ENCODE results near the gene MYCBP. TPM values are rescaled to one million over a fixed set of nuclear protein-coding genes. Genes with fewer than 3 reads are reported as not detected.
"Not testable (repeated sequence)": the region's sequence is repeated elsewhere in the genome, so short reads cannot be mapped to it uniquely, and the experiment has no call there.

The MYCBP gene
- total and polyA plus RNA-seq, 11 donors: 3.0 to 26.2 (median 11.1) TPM

DNA sequence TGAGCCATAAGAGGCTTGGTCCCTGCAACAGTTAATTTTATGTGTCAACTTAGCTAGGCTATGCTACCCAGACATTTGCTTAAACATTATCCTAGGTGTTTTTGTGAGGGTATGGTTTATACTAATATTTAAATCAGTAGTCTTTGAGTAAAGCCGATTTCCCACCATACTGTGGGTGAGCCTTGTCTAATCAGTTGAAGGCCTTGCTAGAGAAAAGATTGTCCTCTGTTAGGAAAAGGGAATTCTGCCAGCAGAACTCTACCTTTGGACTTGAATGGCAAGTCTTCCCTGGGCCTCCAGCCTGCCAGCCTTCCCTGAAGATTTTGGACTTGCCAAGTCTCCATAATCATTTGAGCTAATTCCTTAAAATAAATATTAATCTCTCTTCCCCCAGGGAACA is 44.6 kb upstream of the MYCBP start:
- Histone ChIP-seq H3K36me3 (peaks cover 0 to 5% (median 0%) of the 10 kb centered on the region in 9 donors), H3K4me3 (no peak overlapping the region), H3K27me3 (no peaks in the 10 kb centered on the region), H3K4me1 (no peaks in the 10 kb centered on the region), H3K9me3 (no peaks in the 10 kb centered on the region), H3K27ac (no peak overlapping the region)
- no peak for TF ChIP-seq POLR2A (IDR thresholded peaks at IDR 0.05)
- TF ChIP-seq CTCF (IDR thresholded peaks at IDR 0.05): no peak
- DNase-seq: no peak
- intact Hi-C loops (cut with DNase I): no loop called here
- ATAC-seq: no peak
- WGBS, 4 donors: 88 to 98% (median 95%) methylated on average over 1 of the region's 1 CpG

DNA sequence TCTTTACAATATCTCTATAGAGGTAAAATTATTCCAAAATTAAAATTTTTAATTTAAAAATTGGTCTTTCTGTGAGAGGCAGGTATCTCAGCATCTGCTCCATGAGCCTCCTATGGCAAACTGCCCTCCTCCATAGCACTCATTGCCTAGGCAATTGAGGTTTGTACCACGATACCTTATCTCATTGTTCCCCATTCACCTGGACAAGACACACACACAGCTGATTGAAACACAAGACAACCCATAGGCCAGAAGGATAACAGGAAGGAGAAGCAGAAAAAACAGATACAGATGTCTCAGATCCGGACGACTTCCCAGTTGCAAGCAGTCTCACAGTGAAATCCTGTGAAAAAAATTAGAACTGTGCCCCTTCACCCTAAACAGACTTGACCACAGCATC is 44.2 kb upstream of the MYCBP start:
- no peaks in the 10 kb centered on the region for H3K27me3 ChIP-seq
- H3K36me3 ChIP-seq: peaks cover 0 to 5% (median 0%) of the 10 kb centered on the region in 9 donors
- no peaks in the 10 kb centered on the region for H3K9me3 ChIP-seq
- H3K4me1 ChIP-seq: no peaks in the 10 kb centered on the region
- ATAC-seq (no peak), DNase-seq (no peak)
- intact Hi-C loops (cut with DNase I): no loop called here
- no peak overlapping the region for H3K27ac ChIP-seq
- no peak overlapping the region for H3K4me3 ChIP-seq
- WGBS, 4 donors: 81 to 93% (median 89%) methylated on average over 3 of the region's 3 CpGs
- TF ChIP-seq CTCF (IDR thresholded peaks at IDR 0.05): no peak
- TF ChIP-seq POLR2A (IDR thresholded peaks at IDR 0.05): no peak

GRCh38 chr1:38915352-38915948 is 42.3 kb upstream of the MYCBP start:
- Histone ChIP-seq H3K36me3 (peaks cover 0 to 5% (median 0%) of the 10 kb centered on the region in 9 donors), H3K4me3 (no peak overlapping the region), H3K27ac (no peak overlapping the region), H3K27me3 (no peaks in the 10 kb centered on the region), H3K4me1 (no peaks in the 10 kb centered on the region), H3K9me3 (no peaks in the 10 kb centered on the region)
- 50 to 57% (median 53%) methylated on average over 3 of the region's 3 CpGs for WGBS, 4 donors
- intact Hi-C loops (cut with DNase I): no loop called here
- DNase-seq (no peak), ATAC-seq (no peak)
- no peak for TF ChIP-seq POLR2A (IDR thresholded peaks at IDR 0.05)
- TF ChIP-seq CTCF (IDR thresholded peaks at IDR 0.05): no peak

DNA sequence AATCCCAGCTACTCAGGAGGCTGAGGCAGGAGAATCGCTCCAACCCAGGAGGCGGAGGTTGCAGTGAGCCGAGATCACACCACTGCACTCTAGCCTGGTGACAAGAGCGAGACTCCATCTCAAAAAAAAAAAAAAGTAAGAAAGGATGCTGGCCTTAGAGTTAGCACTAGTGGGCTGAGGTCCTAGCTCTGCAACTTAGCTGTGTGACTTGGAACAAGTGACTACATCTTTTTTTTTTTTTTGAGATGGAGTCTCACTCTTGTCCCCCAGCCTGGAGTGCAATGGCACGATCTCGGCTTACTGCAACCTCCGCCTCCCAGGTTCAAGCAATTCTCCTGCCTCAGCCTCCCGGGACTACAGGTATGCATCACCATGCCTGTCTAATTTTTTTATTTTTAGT is 41.8 kb upstream of the MYCBP start:
- DNase-seq; ATAC-seq; intact Hi-C loops (cut with DNase I); H3K4me1 ChIP-seq; H3K9me3 ChIP-seq; H3K4me3 ChIP-seq; H3K36me3 ChIP-seq; H3K27ac ChIP-seq; H3K27me3 ChIP-seq: not testable (repeated sequence)
- 95 to 97% (median 97%) methylated on average over 8 of the region's 8 CpGs for WGBS, 4 donors

GRCh38 chr1:38908821-38909220 is 35.7 kb upstream of the MYCBP start:
- DNase-seq (no peak), ATAC-seq (no peak)
- intact Hi-C loops (cut with DNase I): no loop called here
- TF ChIP-seq CTCF (IDR thresholded peaks at IDR 0.05) (no peak), POLR2A (IDR thresholded peaks at IDR 0.05) (no peak)
- WGBS, 4 donors: 75 to 86% (median 83%) methylated on average over 6 to 13 of the region's 13 CpGs
- no peak overlapping the region for H3K27ac ChIP-seq
- peaks cover 0 to 18% (median 5%) of the 10 kb centered on the region in 12 donors for H3K9me3 ChIP-seq
- H3K4me3 ChIP-seq: no peak overlapping the region
- no peaks in the 10 kb centered on the region for H3K27me3 ChIP-seq
- no peaks in the 10 kb centered on the region for H3K4me1 ChIP-seq
- peaks cover 0 to 5% (median 0%) of the 10 kb centered on the region in 9 donors for H3K36me3 ChIP-seq

All from heart left ventricle (tissue), 16 donors.